C4-2B (cell line): ENCODE results near the gene SERPINA4.

Experiments used
- ZFX ChIP-seq: fragments of 450-650 bp; IDR thresholded peaks from 2 replicates; pipeline ENCODE4 v1.6.1; 2017
- TF ChIP-seq, protein P1 (sequence below): fragments of 450-650 bp; conservative IDR thresholded peaks from 2 replicates; pipeline ENCODE4 v1.5.1; 2017; ENCODE audit warnings: mild to moderate bottlenecking

DNA sequence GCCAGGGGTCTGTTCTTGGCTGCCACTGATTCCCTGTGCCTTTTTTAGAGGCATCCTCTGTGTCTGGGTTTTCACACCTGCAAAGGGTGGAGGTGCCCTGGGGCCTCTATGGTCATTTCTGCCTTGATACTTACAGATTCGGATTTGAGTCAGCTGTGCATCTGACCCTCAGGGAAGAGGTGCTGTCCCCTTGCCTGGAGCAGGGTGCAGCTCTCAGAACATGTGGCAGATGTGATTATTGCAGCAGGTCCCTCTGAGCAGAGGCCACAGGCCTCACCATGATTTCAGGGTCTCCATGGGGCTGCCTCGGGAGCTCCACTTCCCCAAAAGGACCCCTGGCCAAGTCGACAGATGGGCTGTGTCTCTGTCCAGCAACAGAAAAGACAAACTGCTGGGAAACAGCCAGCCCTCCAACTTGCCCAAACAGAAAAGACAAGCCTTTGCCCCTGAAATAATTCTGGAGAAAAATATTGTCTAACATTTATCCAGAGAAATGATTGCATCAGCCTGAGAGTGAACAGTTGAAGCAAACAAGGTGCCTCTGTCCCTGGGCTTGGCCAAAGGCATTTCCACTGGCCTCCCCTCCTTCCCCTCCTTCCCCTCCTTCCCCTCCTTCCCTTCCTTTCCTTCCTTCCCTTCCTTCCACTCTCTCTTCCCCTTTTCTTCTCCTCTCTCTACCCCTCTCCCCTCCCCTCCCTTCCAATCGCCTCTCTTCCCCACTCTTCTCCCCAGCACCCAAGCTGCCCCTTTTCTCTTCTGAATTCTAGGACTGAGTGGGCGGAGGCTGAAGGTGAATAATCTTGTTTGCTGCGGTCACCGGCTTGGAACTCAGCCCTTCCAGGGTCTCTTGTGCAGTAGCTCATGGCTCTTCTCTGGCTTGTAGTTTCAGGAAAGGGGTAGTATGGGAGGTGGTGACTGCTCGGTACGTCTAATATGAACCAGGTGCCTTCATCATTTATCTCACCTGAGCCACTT, 51.6 kb downstream of the SERPINA4 start:
- TF ChIP-seq, protein P1, sequence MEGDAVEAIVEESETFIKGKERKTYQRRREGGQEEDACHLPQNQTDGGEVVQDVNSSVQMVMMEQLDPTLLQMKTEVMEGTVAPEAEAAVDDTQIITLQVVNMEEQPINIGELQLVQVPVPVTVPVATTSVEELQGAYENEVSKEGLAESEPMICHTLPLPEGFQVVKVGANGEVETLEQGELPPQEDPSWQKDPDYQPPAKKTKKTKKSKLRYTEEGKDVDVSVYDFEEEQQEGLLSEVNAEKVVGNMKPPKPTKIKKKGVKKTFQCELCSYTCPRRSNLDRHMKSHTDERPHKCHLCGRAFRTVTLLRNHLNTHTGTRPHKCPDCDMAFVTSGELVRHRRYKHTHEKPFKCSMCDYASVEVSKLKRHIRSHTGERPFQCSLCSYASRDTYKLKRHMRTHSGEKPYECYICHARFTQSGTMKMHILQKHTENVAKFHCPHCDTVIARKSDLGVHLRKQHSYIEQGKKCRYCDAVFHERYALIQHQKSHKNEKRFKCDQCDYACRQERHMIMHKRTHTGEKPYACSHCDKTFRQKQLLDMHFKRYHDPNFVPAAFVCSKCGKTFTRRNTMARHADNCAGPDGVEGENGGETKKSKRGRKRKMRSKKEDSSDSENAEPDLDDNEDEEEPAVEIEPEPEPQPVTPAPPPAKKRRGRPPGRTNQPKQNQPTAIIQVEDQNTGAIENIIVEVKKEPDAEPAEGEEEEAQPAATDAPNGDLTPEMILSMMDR = no peak
- no peak for TF ChIP-seq ZFX
